GM10847 (cell line): ENCODE results near the gene MACF1.

Source experiments
- POLR2A ChIP-seq: IDR thresholded peaks from 2 replicates; pipeline ENCODE4 v1.6.1; 2011; ENCODE audit not compliant: insufficient read length; ENCODE audit errors: extremely low read depth

The MACF1 gene

GRCh38 chr1:39397487-39397886, 193.0 kb downstream of the MACF1 start:
- TF ChIP-seq POLR2A = no peak

GRCh38 chr1:39398278-39399021, 194.0 kb downstream of the MACF1 start:
- TF ChIP-seq POLR2A = no peak

- TF ChIP-seq POLR2A = no peak
These were observed 196.6 kb downstream of the MACF1 start for GRCh38 chr1:39401106-39401505.

GRCh38 chr1:39404876-39405275, 200.4 kb downstream of the MACF1 start:
- TF ChIP-seq POLR2A = no peak

GRCh38 chr1:39405358-39405757, 200.9 kb downstream of the MACF1 start:
- TF ChIP-seq POLR2A = no peak

- TF ChIP-seq POLR2A = no peak
These were observed 202.3 kb downstream of the MACF1 start for GRCh38 chr1:39406533-39407450.

GRCh38 chr1:39407510-39407895, 203.0 kb downstream of the MACF1 start:
- no peak for TF ChIP-seq POLR2A

- TF ChIP-seq POLR2A = no peak
These were observed 203.6 kb downstream of the MACF1 start for GRCh38 chr1:39407896-39408640.

- no peak for TF ChIP-seq POLR2A
These were observed 204.2 kb downstream of the MACF1 start for GRCh38 chr1:39408641-39409054.

- no peak for TF ChIP-seq POLR2A
These were observed 204.7 kb downstream of the MACF1 start for GRCh38 chr1:39409055-39409816.

- TF ChIP-seq POLR2A = no peak
These were observed 206.5 kb downstream of the MACF1 start for GRCh38 chr1:39410915-39411436.

- no peak for TF ChIP-seq POLR2A
These were observed 207.3 kb downstream of the MACF1 start for GRCh38 chr1:39411526-39412478.

- no peak for TF ChIP-seq POLR2A
These were observed 208.4 kb downstream of the MACF1 start for GRCh38 chr1:39412892-39413291.
